ENCODE measurements around the gene RBL2. TPM values are rescaled to one million over a fixed set of nuclear protein-coding genes. Genes with fewer than 3 reads are reported as not detected.

RBL2 gene
- total and polyA plus RNA-seq, 2 donors (not counting 1 experiment from before 2014, with no cell fraction given) = 70.7 to 171 TPM

DNA sequence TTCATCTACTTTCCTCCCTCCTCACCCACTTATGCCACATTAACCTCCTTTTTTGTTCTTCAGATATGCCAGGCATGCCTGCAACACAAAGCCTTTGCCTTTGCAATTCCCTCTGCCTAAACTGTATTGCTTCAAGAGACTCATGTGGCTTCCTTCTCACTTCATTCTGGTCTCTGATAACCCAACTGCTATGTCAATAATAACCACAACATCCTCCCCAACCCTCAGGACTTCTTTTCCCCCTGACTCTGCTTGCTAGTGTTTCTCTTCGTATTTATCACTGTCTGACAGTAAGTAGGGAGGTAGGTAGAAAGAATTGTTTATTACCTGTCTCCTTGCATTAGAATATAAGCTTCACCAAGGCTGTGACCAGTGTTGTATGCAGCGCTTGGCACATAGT, 22.4 kb downstream of the RBL2 start:
- Histone ChIP-seq H3K27me3 (replicated peaks in 1 of 4; ENCODE audit: control extremely low read depth in 1 of 4, control insufficient read depth in 3 of 4, insufficient read depth in 4 of 4, low read length in 3 of 4) (no peaks in the 10 kb centered on the region), H3K79me2 (ENCODE audit: control insufficient read depth, insufficient read depth, low read length) (peaks cover 2% of the 10 kb centered on the region), H3K9me3 (ENCODE audit: control extremely low read depth in 1 of 3, control insufficient read depth in 2 of 3, insufficient read depth in 1 of 3, low read length in 2 of 3) (no peaks in the 10 kb centered on the region), H3K4me1 (ENCODE audit: control insufficient read depth in 2 of 2, insufficient read depth in 2 of 2, low read length in 2 of 2) (peaks cover 23 to 26% of the 10 kb centered on the region in 2 donors), H2AFZ (ENCODE audit: insufficient read depth, low read depth, low read length, poor library complexity, severe bottlenecking) (no peak overlapping the region), H3K27ac (ENCODE audit: low read length in 2 of 2) (no peak overlapping the region), H3K36me3 (replicated peaks in 1 of 2; ENCODE audit: control extremely low read depth in 1 of 2, control insufficient read depth in 1 of 2, extremely low read depth in 1 of 2, insufficient read depth in 2 of 2, low read length in 1 of 2) (peaks cover 12 to 78% of the 10 kb centered on the region in 2 experiments), H3K9ac (ENCODE audit: low read length) (no peak overlapping the region), H4K20me1 (ENCODE audit: control insufficient read depth, insufficient read depth, low read length, poor library complexity, severe bottlenecking) (peaks cover 10% of the 10 kb centered on the region), H3K4me2 (replicated peaks; ENCODE audit: low read depth, low read length, poor library complexity, severe bottlenecking) (peak overlapping the region; percentile 15), H3K4me3 (ENCODE audit: control extremely low read depth in 1 of 5, extremely low read depth in 1 of 5, insufficient read depth in 1 of 5, low read depth in 2 of 5, low read length in 4 of 5) (no peak overlapping the region)
- intact Hi-C loops (cut with micrococcal nuclease) = loop anchor here (2.0 kb wide), 1 partner anchor 22 kb away; the partner anchor contains the start of gene RBL2
- TF ChIP-seq, protein P1, sequence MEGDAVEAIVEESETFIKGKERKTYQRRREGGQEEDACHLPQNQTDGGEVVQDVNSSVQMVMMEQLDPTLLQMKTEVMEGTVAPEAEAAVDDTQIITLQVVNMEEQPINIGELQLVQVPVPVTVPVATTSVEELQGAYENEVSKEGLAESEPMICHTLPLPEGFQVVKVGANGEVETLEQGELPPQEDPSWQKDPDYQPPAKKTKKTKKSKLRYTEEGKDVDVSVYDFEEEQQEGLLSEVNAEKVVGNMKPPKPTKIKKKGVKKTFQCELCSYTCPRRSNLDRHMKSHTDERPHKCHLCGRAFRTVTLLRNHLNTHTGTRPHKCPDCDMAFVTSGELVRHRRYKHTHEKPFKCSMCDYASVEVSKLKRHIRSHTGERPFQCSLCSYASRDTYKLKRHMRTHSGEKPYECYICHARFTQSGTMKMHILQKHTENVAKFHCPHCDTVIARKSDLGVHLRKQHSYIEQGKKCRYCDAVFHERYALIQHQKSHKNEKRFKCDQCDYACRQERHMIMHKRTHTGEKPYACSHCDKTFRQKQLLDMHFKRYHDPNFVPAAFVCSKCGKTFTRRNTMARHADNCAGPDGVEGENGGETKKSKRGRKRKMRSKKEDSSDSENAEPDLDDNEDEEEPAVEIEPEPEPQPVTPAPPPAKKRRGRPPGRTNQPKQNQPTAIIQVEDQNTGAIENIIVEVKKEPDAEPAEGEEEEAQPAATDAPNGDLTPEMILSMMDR (IDR thresholded peaks at IDR 0.05) = no peak
- no peak for TF ChIP-seq EZH2 (IDR thresholded peaks at IDR 0.05; ENCODE audit: borderline replicate concordance, insufficient read depth, low read depth, low read length, poor library complexity, severe bottlenecking)
- Mint-ChIP-seq H3K9me3 (ENCODE audit: insufficient read depth) (no peaks in the 10 kb centered on the region), H3K27ac (no peak overlapping the region), H3K4me1 (peaks cover 30% of the 10 kb centered on the region), H3K4me3 (peak overlapping the region; percentile 33), H3K27me3 (no peaks in the 10 kb centered on the region)
- POLR2A ChIA-PET = no interaction called here
- DNase-seq = peak; percentile 19
- no peak for ATAC-seq (ENCODE audit: low read depth)
- WGBS (ENCODE audit: insufficient coverage) = 78% methylated on average over 1 of the region's 2 CpGs
- CTCF ChIA-PET = interaction anchor here (0.6 to 2.0 kb wide), 2 partner anchors 20 to 37 kb away, joined by 4 read pairs; no protein-coding TSS in a partner anchor

DNA sequence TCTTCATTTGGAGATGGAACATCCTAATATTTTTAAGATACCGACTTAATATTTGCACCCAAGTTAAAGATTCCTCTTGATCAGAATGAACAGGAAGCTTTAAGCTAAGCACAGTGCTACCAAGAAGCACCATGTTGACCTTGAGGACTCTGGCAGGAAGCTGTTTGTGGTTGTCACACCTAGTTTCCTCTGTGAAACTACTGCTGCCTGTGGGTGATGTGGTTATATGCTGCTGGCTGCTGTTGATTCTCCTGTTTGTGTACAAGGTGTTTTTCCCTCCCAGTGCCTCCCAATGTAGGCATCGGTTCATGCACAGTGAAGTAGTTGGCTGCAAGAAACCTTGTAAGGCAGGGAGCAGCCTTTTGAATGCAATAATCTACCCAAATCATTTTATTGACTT, 23.4 kb downstream of the RBL2 start:
- CTCF ChIA-PET = interaction anchor here (0.7 to 2.0 kb wide), 4 partner anchors 9 to 361 kb away, joined by 3 to 4 read pairs (median 4); no protein-coding TSS in a partner anchor
- no peaks in the 10 kb centered on the region for H3K9me3 Mint-ChIP-seq (ENCODE audit: insufficient read depth)
- H3K27me3 Mint-ChIP-seq = no peaks in the 10 kb centered on the region
- peak overlapping the region; percentile 12 for H3K27ac Mint-ChIP-seq
- POLR2A ChIA-PET = interaction anchor here (0.7 kb wide), 1 partner anchor 48 kb away, joined by 8 read pairs; no protein-coding TSS in a partner anchor
- Histone ChIP-seq H2AFZ (ENCODE audit: insufficient read depth, low read depth, low read length, poor library complexity, severe bottlenecking) (no peak overlapping the region), H3K36me3 (replicated peaks in 1 of 2; ENCODE audit: control extremely low read depth in 1 of 2, control insufficient read depth in 1 of 2, extremely low read depth in 1 of 2, insufficient read depth in 2 of 2, low read length in 1 of 2) (peaks cover 16 to 79% of the 10 kb centered on the region in 2 experiments), H3K9me3 (ENCODE audit: control extremely low read depth in 1 of 3, control insufficient read depth in 2 of 3, insufficient read depth in 1 of 3, low read length in 2 of 3) (no peaks in the 10 kb centered on the region), H3K79me2 (ENCODE audit: control insufficient read depth, insufficient read depth, low read length) (peaks cover 2% of the 10 kb centered on the region), H3K9ac (ENCODE audit: low read length) (no peak overlapping the region), H3K4me3 (ENCODE audit: control extremely low read depth in 1 of 5, extremely low read depth in 1 of 5, insufficient read depth in 1 of 5, low read depth in 2 of 5, low read length in 4 of 5) (no peak overlapping the region), H4K20me1 (ENCODE audit: control insufficient read depth, insufficient read depth, low read length, poor library complexity, severe bottlenecking) (peaks cover 10% of the 10 kb centered on the region), H3K27me3 (replicated peaks in 1 of 4; ENCODE audit: control extremely low read depth in 1 of 4, control insufficient read depth in 3 of 4, insufficient read depth in 4 of 4, low read length in 3 of 4) (no peaks in the 10 kb centered on the region), H3K27ac (ENCODE audit: low read length in 2 of 2) (no peak overlapping the region), H3K4me2 (replicated peaks; ENCODE audit: low read depth, low read length, poor library complexity, severe bottlenecking) (peak overlapping the region; percentile 46), H3K4me1 (ENCODE audit: control insufficient read depth in 2 of 2, insufficient read depth in 2 of 2, low read length in 2 of 2) (peaks cover 23 to 26% of the 10 kb centered on the region in 2 donors)
- ATAC-seq (ENCODE audit: low read depth) (peak; percentile 96), DNase-seq (peak; percentile 77)
- peak overlapping the region; percentile 10 for H3K4me3 Mint-ChIP-seq
- no peak for TF ChIP-seq EZH2 (IDR thresholded peaks at IDR 0.05; ENCODE audit: borderline replicate concordance, insufficient read depth, low read depth, low read length, poor library complexity, severe bottlenecking)
- TF ChIP-seq, protein P1 (IDR thresholded peaks at IDR 0.05) = no peak
- no CpG with 5 or more reads among the region's 2 CpGs for WGBS (ENCODE audit: insufficient coverage)
- intact Hi-C loops (cut with micrococcal nuclease) = loop anchor here (2.0 kb wide), 1 partner anchor 23 kb away; the partner anchor contains the start of gene RBL2
- H3K4me1 Mint-ChIP-seq = peaks cover 30% of the 10 kb centered on the region

Data from B cell (primary cell).